Skeletal muscle tissue (tissue), 4 donors: ENCODE measurements around the gene ERC1. TPM values are rescaled to one million over a fixed set of nuclear protein-coding genes. Genes with fewer than 3 reads are reported as not detected.

Experiments
- H3K27ac ChIP-seq: one replicate; pipeline ENCODE4 v1.7.0; 2013; ENCODE audit warnings: mild to moderate bottlenecking, low read depth, low read length, inconsistent platforms
- H3K27me3 ChIP-seq, 3 donors: one replicate each; pipeline ENCODE4 v1.7.0; 2013; ENCODE audit warnings: low read length in 3 of 3; ENCODE audit not compliant: control insufficient read depth in 3 of 3, insufficient read depth in 3 of 3
- H3K36me3 ChIP-seq, 3 donors: one replicate each; pipeline ENCODE4 v1.7.0; 2013; ENCODE audit warnings: low read length in 3 of 3; ENCODE audit not compliant: control insufficient read depth in 3 of 3, insufficient read depth in 3 of 3
- H3K4me1 ChIP-seq, 3 donors: one replicate each; pipeline ENCODE4 v1.7.0; 2013; ENCODE audit warnings: low read length in 3 of 3, mild to moderate bottlenecking in 3 of 3; ENCODE audit not compliant: control insufficient read depth in 3 of 3, insufficient read depth in 3 of 3
- H3K4me3 ChIP-seq, 3 donors: one replicate each; pipeline ENCODE4 v1.7.0; 2013; ENCODE audit warnings: low read length in 3 of 3
- H3K9ac ChIP-seq, 3 donors: one replicate each; pipeline ENCODE4 v1.7.0; 2013; ENCODE audit warnings: low read length in 3 of 3, mild to moderate bottlenecking in 3 of 3, moderate library complexity in 2 of 3, low read depth in 1 of 3
- H3K9me3 ChIP-seq, 3 donors: one replicate each; pipeline ENCODE4 v1.7.0; 2013; ENCODE audit warnings: low read length in 3 of 3; ENCODE audit not compliant: control insufficient read depth in 3 of 3
- total RNA-seq: library from RNA; depleted of rRNA; stranded (reverse); fragments of >200 nt; gene quantifications from one replicate; pipeline ENCODE4 v1.2.3, GENCODE V29; 2014
- donor health status: Osteomylitis.

The ERC1 gene
- total RNA-seq, 1 donor from 2014 or later, result 56.9 TPM

DNA sequence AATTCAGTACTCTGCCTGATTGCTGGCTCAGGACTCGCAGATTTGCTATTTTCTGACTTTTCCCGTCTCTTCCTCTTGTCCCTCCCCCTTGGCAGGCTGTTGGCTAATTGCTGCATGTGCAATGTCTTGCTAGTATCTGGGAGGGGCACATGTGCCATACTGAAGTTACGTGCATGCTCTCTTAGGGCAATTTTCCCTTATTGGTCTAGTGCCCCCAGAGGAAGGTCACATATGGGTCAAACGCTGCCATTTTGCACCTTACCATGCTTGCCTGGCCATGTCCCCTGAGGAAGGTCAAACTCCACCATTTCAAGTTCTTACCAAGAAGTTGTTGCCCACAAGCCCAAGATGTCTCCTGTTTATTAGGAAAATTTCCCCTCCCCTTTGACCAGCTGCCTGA, 13.9 kb upstream of the ERC1 start:
- no peaks in the 10 kb centered on the region for H3K27me3 ChIP-seq
- no peak overlapping the region for H3K9ac ChIP-seq
- no peaks in the 10 kb centered on the region for H3K9me3 ChIP-seq
- H3K36me3 ChIP-seq, result peaks cover 0 to 3% (median 0%) of the 10 kb centered on the region in 3 donors
- H3K27ac ChIP-seq, result no peak overlapping the region
- no peaks in the 10 kb centered on the region for H3K4me1 ChIP-seq
- H3K4me3 ChIP-seq, result no peak overlapping the region

DNA sequence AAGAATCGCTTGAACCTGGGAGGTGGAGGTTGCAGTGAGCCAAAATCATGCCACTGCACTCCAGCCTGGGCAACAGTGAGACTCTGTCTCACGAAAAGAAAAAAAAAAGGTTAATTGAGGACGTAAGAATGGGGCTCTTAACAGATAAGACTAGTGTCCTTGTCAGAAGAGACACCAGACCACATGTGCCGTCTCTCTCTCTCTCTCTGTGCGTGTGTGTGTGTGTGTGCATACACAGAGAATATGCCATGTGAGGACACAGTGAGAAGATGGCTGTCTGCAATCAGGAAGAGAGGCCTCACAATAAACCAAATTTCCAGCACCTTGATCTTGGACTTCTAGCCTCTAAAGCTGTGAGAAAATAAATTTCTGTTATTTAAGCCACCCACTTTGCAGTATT, 11.7 kb upstream of the ERC1 start:
- H3K27ac ChIP-seq, result no peak overlapping the region
- no peaks in the 10 kb centered on the region for H3K27me3 ChIP-seq
- H3K9me3 ChIP-seq, result no peaks in the 10 kb centered on the region
- no peaks in the 10 kb centered on the region for H3K4me1 ChIP-seq
- H3K4me3 ChIP-seq, result no peak overlapping the region
- no peak overlapping the region for H3K9ac ChIP-seq
- H3K36me3 ChIP-seq, result peaks cover 0 to 3% (median 0%) of the 10 kb centered on the region in 3 donors

DNA sequence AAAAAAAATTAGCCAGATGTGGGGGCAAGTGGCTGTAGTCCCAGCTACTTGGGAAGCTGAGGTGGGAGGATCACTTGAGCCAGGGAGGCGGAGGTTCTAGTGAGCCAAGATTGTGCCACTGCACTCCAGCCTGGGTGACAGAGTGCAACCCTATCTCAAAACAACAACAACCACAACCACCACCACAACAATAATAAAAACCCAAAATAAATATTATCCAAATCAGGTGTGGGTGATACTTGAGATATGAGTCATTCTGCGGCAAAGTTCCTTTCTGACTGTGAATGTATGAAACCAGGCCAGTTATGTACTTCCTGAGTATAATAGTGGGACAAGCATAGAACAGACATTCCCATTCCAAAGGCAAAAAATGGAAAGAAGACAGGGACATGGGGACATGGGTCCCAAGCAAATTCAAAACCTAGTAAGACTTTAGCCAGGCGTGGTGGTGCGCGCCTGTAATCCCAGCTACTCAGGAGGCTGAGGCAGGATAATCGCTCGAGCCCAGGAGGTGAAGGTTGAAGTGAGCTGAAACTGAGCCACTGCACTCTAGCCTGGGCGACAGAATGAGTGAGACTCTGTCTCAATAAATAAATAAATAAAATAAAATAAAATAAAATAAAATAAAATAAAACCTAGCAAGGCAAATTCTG, 9.7 kb upstream of the ERC1 start:
- Histone ChIP-seq H3K36me3 (peaks cover 0 to 5% (median 0%) of the 10 kb centered on the region in 3 donors), H3K4me3 (no peak overlapping the region), H3K27me3 (no peaks in the 10 kb centered on the region), H3K9ac (no peak overlapping the region), H3K4me1 (no peaks in the 10 kb centered on the region), H3K27ac (no peak overlapping the region), H3K9me3 (no peaks in the 10 kb centered on the region)

- Histone ChIP-seq H3K9ac (no peak overlapping the region), H3K4me1 (no peaks in the 10 kb centered on the region), H3K27me3 (no peaks in the 10 kb centered on the region), H3K4me3 (no peak overlapping the region), H3K27ac (no peak overlapping the region), H3K9me3 (no peaks in the 10 kb centered on the region), H3K36me3 (peaks cover 0 to 3% (median 0%) of the 10 kb centered on the region in 3 donors)
These were observed 9.1 kb upstream of the ERC1 start for GRCh38 chr12:981961-982360.

- Histone ChIP-seq H3K36me3 (peaks cover 0 to 3% (median 0%) of the 10 kb centered on the region in 3 donors), H3K9me3 (no peaks in the 10 kb centered on the region), H3K27ac (no peak overlapping the region), H3K9ac (peak overlapping the region in 2 of 3 donors; percentile 99), H3K4me3 (peak overlapping the region in 1 of 3 donors; percentile 26), H3K4me1 (peaks cover 18 to 32% (median 25%) of the 10 kb centered on the region in 3 donors), H3K27me3 (no peaks in the 10 kb centered on the region)
These were observed 2.4 kb upstream of the ERC1 start for GRCh38 chr12:988646-989045.

DNA sequence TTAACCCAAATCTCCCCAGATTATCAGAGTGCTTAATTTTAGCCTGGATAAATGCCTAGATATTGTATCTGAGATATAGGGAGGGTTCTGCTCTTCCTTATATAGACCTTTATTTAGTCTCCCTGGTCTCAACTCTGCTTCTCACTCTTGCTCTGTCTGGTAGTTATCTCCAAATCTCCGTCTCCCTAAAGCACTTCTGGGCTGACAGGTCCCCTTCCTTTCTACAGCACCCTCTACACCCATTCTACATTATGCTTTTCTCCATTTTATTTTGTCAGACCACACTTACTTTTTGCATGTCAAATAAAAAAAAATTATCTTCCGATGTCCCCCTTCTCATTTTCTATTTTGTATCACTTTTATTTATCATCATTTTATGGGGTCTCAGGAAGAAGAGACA, 2.0 kb upstream of the ERC1 start:
- Histone ChIP-seq H3K36me3 (peaks cover 0 to 3% (median 0%) of the 10 kb centered on the region in 3 donors), H3K4me1 (peaks cover 18 to 32% (median 25%) of the 10 kb centered on the region in 3 donors), H3K27me3 (no peaks in the 10 kb centered on the region), H3K4me3 (peak overlapping the region in 2 of 3 donors; percentile 79 to 99), H3K9me3 (no peaks in the 10 kb centered on the region), H3K9ac (peak overlapping the region; percentile 99), H3K27ac (peak overlapping the region; percentile 99)

GRCh38 chr12:989751-990660, 1.0 kb upstream of the ERC1 start:
- peak overlapping the region; percentile 79 to 99 (median 97) for H3K4me3 ChIP-seq
- H3K27ac ChIP-seq, result peak overlapping the region; percentile 99
- H3K27me3 ChIP-seq, result no peaks in the 10 kb centered on the region
- H3K36me3 ChIP-seq, result peaks cover 0 to 3% (median 0%) of the 10 kb centered on the region in 3 donors
- H3K4me1 ChIP-seq, result peaks cover 18 to 32% (median 25%) of the 10 kb centered on the region in 3 donors
- no peaks in the 10 kb centered on the region for H3K9me3 ChIP-seq
- peak overlapping the region; percentile 99 for H3K9ac ChIP-seq

DNA sequence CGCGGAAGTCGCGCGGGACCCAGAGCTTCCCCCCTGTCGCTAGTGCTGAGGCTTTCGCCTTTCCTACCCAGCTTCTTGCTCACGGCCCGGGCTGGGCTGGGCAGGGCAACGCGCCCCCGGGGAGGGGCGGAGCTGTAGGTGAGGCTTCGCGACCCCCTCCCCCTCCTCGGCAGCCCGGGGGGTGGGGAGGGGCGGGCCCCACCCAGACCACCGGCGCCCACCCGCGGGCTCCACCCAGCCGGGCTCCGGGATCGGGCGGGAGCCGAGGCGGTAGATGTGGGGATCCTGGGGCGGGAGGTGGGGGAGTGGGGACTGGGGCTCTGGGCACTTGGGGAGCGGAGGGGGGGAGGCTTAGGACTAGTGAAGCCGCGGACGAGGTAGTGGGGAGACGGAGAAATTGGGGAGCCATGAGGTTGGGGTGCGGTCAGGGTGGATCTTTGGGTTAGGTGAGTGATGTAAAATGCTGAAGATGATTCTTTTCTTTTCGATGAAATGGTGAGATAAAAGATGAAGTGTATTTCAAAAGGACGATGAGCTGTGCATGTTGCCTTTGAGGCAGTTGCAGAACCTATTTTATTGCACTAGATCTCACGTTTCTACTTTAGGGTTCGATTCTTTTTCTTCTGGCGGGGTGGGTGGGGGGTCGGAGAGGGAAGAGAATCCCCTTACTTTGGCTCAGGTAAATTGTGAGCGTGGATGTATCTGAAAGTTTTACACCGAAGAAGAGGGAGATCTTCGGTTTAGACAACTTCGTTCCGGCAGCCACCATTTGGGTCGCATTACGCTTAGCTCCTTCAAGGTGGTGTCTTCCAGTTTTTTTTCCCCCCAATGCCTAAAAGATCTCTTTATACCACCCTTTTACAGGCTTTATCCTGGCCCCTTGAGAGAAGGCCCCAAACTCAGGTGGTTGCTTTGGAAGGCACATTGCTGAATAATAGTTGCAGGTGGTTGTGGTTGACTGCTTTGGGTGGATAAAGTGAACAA, 619 bp downstream of the ERC1 start:
- H3K9ac ChIP-seq, result peak overlapping the region; percentile 79 to 86 (median 82)

DNA sequence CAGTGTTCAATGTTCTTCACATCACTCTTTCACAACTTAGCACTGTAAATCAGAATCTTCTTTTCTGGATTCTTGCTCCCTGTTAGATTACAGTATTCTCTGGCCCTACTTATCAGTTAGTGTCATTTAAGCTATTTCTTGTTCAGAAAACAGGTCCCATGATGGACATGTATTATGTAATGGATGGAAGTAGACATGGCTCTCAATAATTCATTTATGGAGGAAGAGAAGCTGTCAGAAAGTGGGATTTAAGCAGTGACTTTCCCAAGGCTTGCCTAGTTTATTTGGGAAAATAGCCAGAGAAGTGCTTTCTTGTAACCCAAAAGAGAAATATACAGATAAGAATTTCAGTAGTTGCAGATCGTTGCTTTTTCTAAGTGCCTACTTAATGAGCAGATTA, 1.6 kb downstream of the ERC1 start:
- Histone ChIP-seq H3K4me3 (peak overlapping the region in 1 of 3 donors; percentile 30), H3K36me3 (no peaks in the 10 kb centered on the region), H3K9me3 (no peaks in the 10 kb centered on the region), H3K9ac (peak overlapping the region in 1 of 3 donors; percentile 45), H3K27me3 (no peaks in the 10 kb centered on the region), H3K27ac (no peak overlapping the region), H3K4me1 (peaks cover 18 to 36% (median 25%) of the 10 kb centered on the region in 3 donors)

More for the DNA sequence above, 619 bp downstream of the ERC1 start:
- H3K4me3 ChIP-seq, result peak overlapping the region; percentile 82 to 99 (median 83)
- H3K27ac ChIP-seq, result peak overlapping the region; percentile 99
- H3K4me1 ChIP-seq, result peaks cover 18 to 32% (median 25%) of the 10 kb centered on the region in 3 donors
- no peaks in the 10 kb centered on the region for H3K27me3 ChIP-seq
- H3K9me3 ChIP-seq, result no peaks in the 10 kb centered on the region
- no peaks in the 10 kb centered on the region for H3K36me3 ChIP-seq
